Measurements from ENCODE around the gene OBSCN. TPM values are rescaled to one million over a fixed set of nuclear protein-coding genes. Genes with fewer than 3 reads are reported as not detected.

OBSCN gene
- polyA plus RNA-seq (ENCODE audit: insufficient read length in 4 of 4) = 10 to 100 TPM; 16.5 to 49.7 (median 34.5) TPM

DNA sequence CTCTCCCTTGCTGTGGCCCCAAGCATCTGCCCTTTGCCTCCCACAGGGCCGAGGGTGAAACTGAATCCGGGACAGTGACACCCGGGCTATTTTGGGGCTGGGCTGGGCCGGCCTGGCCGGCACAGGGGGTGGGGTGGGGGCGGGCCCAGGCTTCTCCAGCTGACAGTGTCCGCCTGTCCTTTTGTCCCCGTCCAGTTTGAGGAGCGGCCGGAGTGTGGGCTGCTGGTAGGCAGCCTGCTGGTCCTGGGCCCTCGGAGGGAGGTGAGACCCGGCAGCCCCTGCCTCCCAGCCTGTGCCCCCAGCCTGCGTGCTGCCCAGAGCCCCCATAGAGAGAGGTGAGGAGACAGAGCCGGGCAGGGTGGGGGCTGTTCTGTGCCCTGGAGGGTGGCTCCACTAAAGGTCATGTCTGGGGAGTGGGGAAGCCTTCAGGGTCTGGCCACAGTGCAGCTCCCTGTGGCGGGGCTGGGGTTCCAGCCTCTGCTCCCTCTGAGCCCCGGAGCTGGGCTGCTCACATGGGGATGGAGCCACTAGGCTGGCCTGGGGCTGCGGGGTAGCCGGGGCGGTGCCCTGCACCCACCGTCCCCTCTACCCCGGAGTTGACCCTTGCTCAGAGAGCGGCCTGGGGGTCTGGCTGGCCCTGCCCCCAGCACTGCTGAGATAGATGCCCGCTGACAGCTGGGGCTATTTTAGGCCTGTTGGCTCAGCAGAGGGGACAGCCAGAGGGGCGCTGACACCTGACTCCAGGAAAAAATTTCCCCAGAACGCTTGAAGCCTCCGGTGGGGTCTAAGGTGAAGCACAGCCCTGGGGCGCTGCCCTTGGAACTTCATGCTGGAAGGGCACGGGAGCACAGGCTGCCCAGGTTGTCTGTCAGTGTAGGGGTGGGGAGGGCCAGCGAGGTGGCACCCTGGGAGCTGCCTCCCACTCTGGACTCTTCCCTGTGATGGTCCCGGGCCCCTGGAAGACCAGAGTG is at the start of gene OBSCN:
TSS of gene OBSCN (plus strand) at position 194 of the 971 bp plus-strand sequence. CDS start 3,740 bp downstream, outside the sequence.
- DNase-seq (ENCODE audit: low read depth in 4 of 4, low spot score in 2 of 4) = no peak

GRCh38 chr1:228158151-228159007 is 49.5 kb upstream of the OBSCN start:
- DNase-seq (ENCODE audit: low read depth in 4 of 4, low spot score in 2 of 4) = no peak

DNA sequence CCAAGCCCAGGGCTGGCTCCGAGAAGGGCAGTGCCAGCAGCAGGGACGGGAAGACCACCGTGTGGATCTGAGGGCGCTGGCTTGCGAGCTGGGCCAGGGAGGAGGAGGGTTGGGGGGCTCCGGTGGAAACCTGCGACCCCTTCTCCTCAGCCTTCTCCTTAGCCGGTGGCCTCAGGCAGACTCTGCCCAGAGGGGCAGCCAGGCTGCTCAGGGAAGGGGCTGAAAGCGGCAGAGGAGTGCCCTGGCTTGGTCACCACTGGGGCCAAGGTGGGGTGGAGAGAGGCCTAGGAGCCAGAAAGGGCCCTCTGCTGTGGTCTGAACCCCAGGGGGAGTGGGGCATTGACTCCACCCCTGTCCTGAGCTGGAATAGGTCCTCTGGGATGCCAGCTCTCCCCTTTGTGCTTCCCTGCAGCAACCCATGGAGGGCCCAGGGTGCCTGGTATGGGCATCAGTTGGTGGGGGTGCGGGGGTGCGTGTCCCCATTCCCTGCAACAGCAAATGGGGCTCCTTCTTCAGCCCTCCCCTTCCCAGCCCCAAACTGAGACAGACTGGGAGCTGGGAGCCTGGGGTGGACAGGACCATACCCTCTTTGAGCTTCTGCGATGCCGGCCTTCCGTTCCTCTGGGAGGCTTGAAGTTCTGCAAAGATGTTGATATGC is 48.7 kb upstream of the OBSCN start:
- no peak for DNase-seq (ENCODE audit: low read depth in 4 of 4, low spot score in 2 of 4)

DNA sequence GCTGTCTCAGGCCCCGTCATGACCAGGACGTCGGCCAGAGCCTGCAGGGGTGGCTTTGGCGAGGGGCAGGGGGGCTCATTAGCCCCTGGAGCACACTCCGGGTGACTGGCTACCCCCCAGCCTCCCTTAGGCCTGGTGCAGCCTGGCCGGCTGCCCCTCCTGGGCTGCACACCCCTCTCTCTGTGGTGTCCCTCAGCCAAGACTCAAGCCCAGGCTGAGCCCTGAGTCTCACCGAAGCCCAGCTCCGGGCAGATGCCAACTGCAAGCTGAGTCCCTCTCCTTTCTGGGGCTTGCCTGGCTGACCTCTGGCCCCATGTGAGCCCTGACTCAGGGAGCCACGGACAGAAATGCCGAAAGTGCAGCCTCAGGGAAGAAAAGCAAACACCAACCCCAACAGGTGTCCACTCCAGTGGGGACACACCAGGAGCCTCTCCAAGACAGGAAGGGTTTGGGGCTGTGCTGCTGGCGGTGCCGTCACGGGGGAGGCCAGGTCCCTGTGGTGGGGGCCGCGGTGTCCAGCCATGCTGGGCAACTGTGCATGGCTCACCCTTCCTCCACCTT is 47.6 kb upstream of the OBSCN start:
- DNase-seq (ENCODE audit: low read depth in 4 of 4, low spot score in 2 of 4) = no peak

- no peak for DNase-seq (ENCODE audit: low read depth in 4 of 4, low spot score in 2 of 4)
Observed at GRCh38 chr1:228161362-228161761, 46.5 kb upstream of the OBSCN start.

GRCh38 chr1:228161866-228162265 is 46.0 kb upstream of the OBSCN start:
- DNase-seq (ENCODE audit: low read depth in 4 of 4, low spot score in 2 of 4) = no peak

GRCh38 chr1:228162286-228163006 is 45.4 kb upstream of the OBSCN start:
- DNase-seq (ENCODE audit: low read depth in 4 of 4, low spot score in 2 of 4) = no peak

DNA sequence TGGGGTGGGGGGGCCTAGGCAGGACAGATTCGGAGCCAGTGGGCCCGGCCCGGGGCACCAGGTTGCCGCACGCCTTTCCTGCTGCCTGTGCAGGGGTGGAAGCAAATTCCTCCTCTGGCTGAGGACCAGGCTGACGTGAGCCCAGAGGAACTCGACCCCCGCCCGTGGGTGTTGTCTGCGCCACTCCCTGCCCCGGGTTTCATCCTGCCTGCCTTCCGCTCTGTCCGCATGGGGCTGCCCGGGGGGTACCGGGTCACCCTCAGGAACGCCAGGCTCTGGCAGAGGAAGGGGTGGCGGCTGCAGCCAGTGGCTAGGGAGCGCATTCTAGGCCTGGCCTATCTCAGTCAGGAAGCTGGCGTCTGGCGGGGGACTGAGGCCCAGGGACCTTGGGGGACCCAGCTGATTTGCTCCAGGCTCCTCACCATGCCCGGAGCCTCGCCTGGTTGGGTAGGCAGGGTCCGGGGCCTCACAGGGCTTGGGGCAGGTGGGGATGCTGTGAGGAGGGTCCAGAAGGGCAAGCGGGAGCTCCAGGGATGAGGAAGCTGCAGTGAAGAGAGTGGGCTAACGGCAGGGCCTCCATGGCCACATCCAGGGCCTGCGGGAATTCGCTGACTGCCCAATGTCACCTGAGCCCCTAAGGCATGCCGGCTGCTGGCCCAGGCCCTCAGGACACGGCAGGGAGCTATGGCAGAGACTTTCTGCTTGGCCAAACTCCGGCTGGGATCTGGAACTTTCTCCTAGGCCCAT is 44.7 kb upstream of the OBSCN start:
- no peak for DNase-seq (ENCODE audit: low read depth in 4 of 4, low spot score in 2 of 4)

DNA sequence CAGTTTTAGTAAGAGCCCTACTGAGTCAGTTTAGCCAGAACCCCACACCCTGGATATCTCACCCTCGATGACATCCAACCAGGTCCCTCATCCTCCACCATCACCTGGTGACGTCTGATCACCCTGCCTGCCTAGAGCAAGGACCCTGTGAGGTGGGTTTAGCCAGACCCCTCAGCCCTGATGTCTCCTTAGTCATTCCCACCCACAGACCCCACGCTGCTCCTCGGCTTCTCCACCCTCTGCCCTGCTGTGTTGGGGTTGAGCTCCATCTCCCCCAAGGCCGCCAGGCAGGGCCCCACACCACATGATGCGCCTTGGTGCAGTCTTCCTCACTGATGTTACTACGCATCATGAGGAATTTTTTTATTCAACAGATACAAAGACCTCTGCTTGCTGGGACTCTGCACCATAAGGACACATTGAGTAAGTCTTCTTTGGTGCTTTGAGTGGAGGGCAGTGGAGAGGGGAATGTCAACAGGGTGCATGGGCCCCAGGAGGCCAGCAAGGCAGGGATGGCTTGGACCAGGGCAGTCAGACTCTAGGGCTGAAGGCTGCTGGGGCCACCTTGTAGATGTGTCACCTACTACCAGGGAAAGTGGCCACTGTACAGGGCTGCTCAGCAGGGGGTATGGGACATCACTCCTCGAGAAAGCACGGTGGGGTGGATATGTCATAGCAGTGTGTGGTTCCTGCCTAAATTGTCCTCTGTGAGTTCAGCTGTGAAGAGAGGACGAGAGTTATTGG is 43.9 kb upstream of the OBSCN start:
- DNase-seq (ENCODE audit: low read depth in 4 of 4, low spot score in 2 of 4) = no peak

- DNase-seq (ENCODE audit: low read depth in 4 of 4, low spot score in 2 of 4) = peak in 1 of 4 donors; percentile 53
Observed at GRCh38 chr1:228164561-228165371, 43.1 kb upstream of the OBSCN start.

GRCh38 chr1:228165372-228166169 is 42.3 kb upstream of the OBSCN start, which contains the start of gene IBA57:
Gene IBA57, plus strand, starts transcription at chr1:228165804. Its CDS starts 13 bp downstream, at chr1:228165817.
- DNase-seq (ENCODE audit: low read depth in 4 of 4, low spot score in 2 of 4) = peak; percentile 81 to 96 (median 94)

- peak in 1 of 4 donors; percentile 34 for DNase-seq (ENCODE audit: low read depth in 4 of 4, low spot score in 2 of 4)
Observed at GRCh38 chr1:228166170-228166936, 41.5 kb upstream of the OBSCN start.

- DNase-seq (ENCODE audit: low read depth in 4 of 4, low spot score in 2 of 4) = no peak
Observed at GRCh38 chr1:228168563-228169270, 39.1 kb upstream of the OBSCN start.

GRCh38 chr1:228169345-228169744 is 38.5 kb upstream of the OBSCN start:
- DNase-seq (ENCODE audit: low read depth in 4 of 4, low spot score in 2 of 4) = no peak

GRCh38 chr1:228170666-228171065 is 37.2 kb upstream of the OBSCN start:
- no peak for DNase-seq (ENCODE audit: low read depth in 4 of 4, low spot score in 2 of 4)
